ES-I3 (cell line): Measurements from ENCODE around the gene MYF5.
"Not testable (repeated sequence)": the region's sequence is repeated elsewhere in the genome, so short reads cannot be mapped to it uniquely, and the experiment has no call there.

Experiments used
- H3K36me3 ChIP-seq: 2 replicates; pipeline ENCODE4 v1.6.1; 2013; ENCODE audit warnings: mild to moderate bottlenecking, low read length, control low read depth, moderate library complexity; ENCODE audit not compliant: insufficient read depth
- H3K4me1 ChIP-seq: 2 replicates; pipeline ENCODE4 v1.6.1; 2013; ENCODE audit warnings: mild to moderate bottlenecking, control low read depth, low read length; ENCODE audit not compliant: insufficient read depth
- H3K9ac ChIP-seq: 2 replicates; pipeline ENCODE4 v1.6.1; 2013; ENCODE audit warnings: low read depth, mild to moderate bottlenecking, low read length, moderate library complexity
- H3K9me3 ChIP-seq: 2 replicates; pipeline ENCODE4 v1.6.1; 2013; ENCODE audit warnings: mild to moderate bottlenecking, low read length, moderate library complexity; ENCODE audit not compliant: control insufficient read depth, insufficient read depth

MYF5 gene

GRCh38 chr12:80716696-80717469, at the start of gene MYF5:
Gene MYF5 (plus strand): TSS chr12:80716912. CDS start chr12:80717064, 152 bp downstream.
- Histone ChIP-seq H3K9me3 (no peaks in the 10 kb centered on the region), H3K4me1 (peaks cover 9% of the 10 kb centered on the region; the same call in 1 of the 2 replicates), H3K36me3 (no peaks in the 10 kb centered on the region), H3K9ac (no peak within 1 kb of the TSS)

GRCh38 chr12:80670214-80670613, 46.5 kb upstream of the MYF5 start:
- H3K9me3 ChIP-seq, result no peaks in the 10 kb centered on the region
- no peak overlapping the region for H3K9ac ChIP-seq
- no peaks in the 10 kb centered on the region for H3K4me1 ChIP-seq
- no peaks in the 10 kb centered on the region for H3K36me3 ChIP-seq

GRCh38 chr12:80676042-80676636, 40.6 kb upstream of the MYF5 start:
- H3K9me3 ChIP-seq, H3K36me3 ChIP-seq, H3K9ac ChIP-seq, H3K4me1 ChIP-seq: not testable (repeated sequence)

- H3K36me3 ChIP-seq, result no peaks in the 10 kb centered on the region
- H3K9me3 ChIP-seq, result no peaks in the 10 kb centered on the region
- H3K9ac ChIP-seq, result no peak overlapping the region
- H3K4me1 ChIP-seq, result no peaks in the 10 kb centered on the region
Measured at GRCh38 chr12:80676856-80677255, 39.9 kb upstream of the MYF5 start.

GRCh38 chr12:80677994-80678393, 38.7 kb upstream of the MYF5 start:
- Histone ChIP-seq H3K9ac (no peak overlapping the region), H3K36me3 (no peaks in the 10 kb centered on the region), H3K9me3 (no peaks in the 10 kb centered on the region), H3K4me1 (no peaks in the 10 kb centered on the region)

GRCh38 chr12:80679346-80680131, 37.2 kb upstream of the MYF5 start:
- peaks cover 6% of the 10 kb centered on the region; the same call in 1 of the 2 replicates for H3K4me1 ChIP-seq
- no peaks in the 10 kb centered on the region for H3K9me3 ChIP-seq
- no peak overlapping the region for H3K9ac ChIP-seq
- no peaks in the 10 kb centered on the region for H3K36me3 ChIP-seq

GRCh38 chr12:80681287-80681686, 35.4 kb upstream of the MYF5 start:
- H3K4me1 ChIP-seq, result peaks cover 7% of the 10 kb centered on the region; the same call in 1 of the 2 replicates
- no peaks in the 10 kb centered on the region for H3K9me3 ChIP-seq
- no peaks in the 10 kb centered on the region for H3K36me3 ChIP-seq
- no peak overlapping the region for H3K9ac ChIP-seq

GRCh38 chr12:80681786-80682185, 34.9 kb upstream of the MYF5 start:
- H3K9me3 ChIP-seq, result no peaks in the 10 kb centered on the region
- H3K36me3 ChIP-seq, result no peaks in the 10 kb centered on the region
- peaks cover 7% of the 10 kb centered on the region; the same call in 1 of the 2 replicates for H3K4me1 ChIP-seq
- H3K9ac ChIP-seq, result no peak overlapping the region

- Histone ChIP-seq H3K4me1 (peaks cover 7% of the 10 kb centered on the region; the same call in 1 of the 2 replicates), H3K9ac (peak overlapping the region; percentile 9; the same call in 1 of the 2 replicates), H3K9me3 (no peaks in the 10 kb centered on the region), H3K36me3 (no peaks in the 10 kb centered on the region)
Measured at GRCh38 chr12:80684077-80684495, 32.6 kb upstream of the MYF5 start.

- no peaks in the 10 kb centered on the region for H3K4me1 ChIP-seq
- no peaks in the 10 kb centered on the region for H3K36me3 ChIP-seq
- H3K9me3 ChIP-seq, result no peaks in the 10 kb centered on the region
- H3K9ac ChIP-seq, result no peak overlapping the region
Measured at GRCh38 chr12:80690090-80690489, 26.6 kb upstream of the MYF5 start.

GRCh38 chr12:80690513-80690912, 26.2 kb upstream of the MYF5 start:
- H3K9me3 ChIP-seq, result no peaks in the 10 kb centered on the region
- H3K4me1 ChIP-seq, result no peaks in the 10 kb centered on the region
- H3K9ac ChIP-seq, result no peak overlapping the region
- H3K36me3 ChIP-seq, result no peaks in the 10 kb centered on the region

- Histone ChIP-seq H3K9me3 (no peaks in the 10 kb centered on the region), H3K36me3 (no peaks in the 10 kb centered on the region), H3K9ac (no peak overlapping the region), H3K4me1 (no peaks in the 10 kb centered on the region)
Measured at GRCh38 chr12:80692114-80692513, 24.6 kb upstream of the MYF5 start.

GRCh38 chr12:80697270-80697887, 19.3 kb upstream of the MYF5 start:
- Histone ChIP-seq H3K4me1 (no peaks in the 10 kb centered on the region), H3K36me3 (no peaks in the 10 kb centered on the region), H3K9ac (no peak overlapping the region), H3K9me3 (no peaks in the 10 kb centered on the region)

GRCh38 chr12:80698256-80698655, 18.5 kb upstream of the MYF5 start:
- Histone ChIP-seq H3K36me3 (no peaks in the 10 kb centered on the region), H3K4me1 (no peaks in the 10 kb centered on the region), H3K9me3 (no peaks in the 10 kb centered on the region)

More at GRCh38 chr12:80698256-80698655, 18.5 kb upstream of the MYF5 start:
- H3K9ac ChIP-seq, result no peak overlapping the region
